H9 (cell line): ENCODE results near the gene P4HB. TPM values are rescaled to one million over a fixed set of nuclear protein-coding genes. Genes with fewer than 3 reads are reported as not detected.

Source experiments
- DNase-seq: peaks from one replicate; pipeline ENCODE4 v3.0.0-alpha.2; 2017
- H2AFZ ChIP-seq: one replicate; pipeline ENCODE4 v1.6.1; 2013; ENCODE audit warnings: mild to moderate bottlenecking, low read length, control low read depth, moderate library complexity
- H2AK5ac ChIP-seq: 2 replicates; pipeline ENCODE4 v1.6.1; 2013; ENCODE audit warnings: low read length, control low read depth, mixed read lengths; ENCODE audit not compliant: insufficient read length
- H2BK120ac ChIP-seq: one replicate; pipeline ENCODE4 v1.6.1; 2013; ENCODE audit warnings: low read depth, mild to moderate bottlenecking, low read length, control low read depth, inconsistent platforms; ENCODE audit not compliant: poor library complexity, severe bottlenecking
- H2BK12ac ChIP-seq: 2 replicates; pipeline ENCODE4 v1.6.1; 2013; ENCODE audit warnings: low read length, control low read depth, mixed read lengths, low read depth; ENCODE audit not compliant: insufficient read length
- H2BK15ac ChIP-seq: 2 replicates; pipeline ENCODE4 v1.6.1; 2013; ENCODE audit warnings: low read depth, low read length, control low read depth
- H2BK20ac ChIP-seq: one replicate; pipeline ENCODE4 v1.6.1; 2013; ENCODE audit warnings: low read depth, mild to moderate bottlenecking, low read length, control low read depth, inconsistent platforms; ENCODE audit not compliant: poor library complexity, severe bottlenecking
- H2BK5ac ChIP-seq: 2 replicates; pipeline ENCODE4 v1.6.1; 2013; ENCODE audit warnings: low read length, control low read depth, mixed read lengths; ENCODE audit not compliant: insufficient read length
- H3K14ac ChIP-seq: 2 replicates; pipeline ENCODE4 v1.6.1; 2013; ENCODE audit warnings: low read length, control low read depth; ENCODE audit not compliant: insufficient read depth
- H3K18ac ChIP-seq: 2 replicates; pipeline ENCODE4 v1.6.1; 2013; ENCODE audit warnings: low read depth, mild to moderate bottlenecking, mixed read lengths, low read length, control low read depth; ENCODE audit not compliant: insufficient read length
- H3K23ac ChIP-seq: 2 replicates; pipeline ENCODE4 v1.6.1; 2013; ENCODE audit warnings: low read length, control low read depth, mixed read lengths, low read depth; ENCODE audit not compliant: insufficient read length
- H3K23me2 ChIP-seq: 2 replicates; pipeline ENCODE4 v1.6.1; 2013; ENCODE audit warnings: low read depth, mild to moderate bottlenecking, mixed read lengths, low read length, control low read depth; ENCODE audit not compliant: insufficient read length, poor library complexity, severe bottlenecking
- H3K27ac ChIP-seq: 2 replicates; pipeline ENCODE4 v1.5.1; 2013; ENCODE audit warnings: low read length, control low read depth, mixed read lengths, low read depth; ENCODE audit not compliant: insufficient read length
- H3K27me3 ChIP-seq: 2 replicates; pipeline ENCODE4 v1.6.1; 2013; ENCODE audit warnings: low read length, control low read depth, inconsistent platforms; ENCODE audit not compliant: insufficient read depth
- H3K4ac ChIP-seq: 2 replicates; pipeline ENCODE4 v1.6.1; 2013; ENCODE audit warnings: low read depth, mild to moderate bottlenecking, control low read depth, inconsistent platforms, low read length, moderate library complexity
- H3K4me1 ChIP-seq: 2 replicates; pipeline ENCODE4 v1.6.1; 2013; ENCODE audit warnings: low read length, control low read depth, inconsistent platforms; ENCODE audit not compliant: insufficient read depth
- H3K4me2 ChIP-seq: 2 replicates; pipeline ENCODE4 v1.6.1; 2013; ENCODE audit warnings: low read length, control low read depth, mixed read lengths; ENCODE audit not compliant: insufficient read length, insufficient read depth
- H3K56ac ChIP-seq: 2 replicates; pipeline ENCODE4 v1.6.1; 2013; ENCODE audit warnings: low read depth, mild to moderate bottlenecking, mixed read lengths, low read length, control low read depth; ENCODE audit not compliant: insufficient read length
- H3K79me1 ChIP-seq: 2 replicates; pipeline ENCODE4 v1.6.1; 2013; ENCODE audit warnings: low read depth, mild to moderate bottlenecking, moderate library complexity, low read length, control low read depth, inconsistent platforms; ENCODE audit not compliant: insufficient read depth, poor library complexity, severe bottlenecking
- H3K79me2 ChIP-seq: 2 replicates; pipeline ENCODE4 v1.6.1; 2013; ENCODE audit warnings: low read length, control low read depth, inconsistent platforms; ENCODE audit not compliant: insufficient read depth
- H3K9ac ChIP-seq: 2 replicates; pipeline ENCODE4 v1.6.1; 2013; ENCODE audit warnings: low read length, control low read depth, mixed read lengths; ENCODE audit not compliant: insufficient read length; ENCODE audit errors: extremely low read depth
- H3K9me3 ChIP-seq: one replicate; pipeline ENCODE4 v1.6.1; 2013; ENCODE audit warnings: low read depth, low read length, inconsistent platforms; ENCODE audit not compliant: control insufficient read depth
- H3T11ph ChIP-seq: one replicate; pipeline ENCODE4 v1.6.1; 2013; ENCODE audit warnings: mild to moderate bottlenecking, low read length, control low read depth, inconsistent platforms
- H4K20me1 ChIP-seq: one replicate; pipeline ENCODE4 v1.6.1; 2013; ENCODE audit not compliant: control insufficient read depth, insufficient read length, insufficient read depth
- H4K5ac ChIP-seq: 2 replicates; pipeline ENCODE4 v1.6.1; 2013; ENCODE audit warnings: low read depth, mild to moderate bottlenecking, mixed read lengths, low read length, control low read depth; ENCODE audit not compliant: insufficient read length
- H4K8ac ChIP-seq: replicated peaks from 2 replicates; pipeline ENCODE4 v1.6.1; 2013; ENCODE audit warnings: low read length, control low read depth, mixed read lengths, low read depth; ENCODE audit not compliant: insufficient read length
- H4K91ac ChIP-seq: 2 replicates; pipeline ENCODE4 v1.6.1; 2013; ENCODE audit warnings: low read depth, mild to moderate bottlenecking, moderate library complexity, mixed read lengths, low read length, control low read depth; ENCODE audit not compliant: insufficient read length
- H3K27ac Mint-ChIP-seq, 3 experiments: 2 replicates in 2 of 3; 3 replicates in 1 of 3; pipeline ENCODE4 v1.8.0; 2020 to 2021; ENCODE audit warnings: mixed read lengths in 3 of 3, mild to moderate bottlenecking in 1 of 3, moderate library complexity in 1 of 3
- H3K27me3 Mint-ChIP-seq: 2 replicates; pipeline ENCODE4 v1.8.0; 2021; ENCODE audit warnings: low read depth, mild to moderate bottlenecking, moderate library complexity, mixed read lengths
- H3K36me3 Mint-ChIP-seq, 3 experiments: 2 replicates in 2 of 3; 3 replicates in 1 of 3; pipeline ENCODE4 v1.8.0; 2020 to 2021; ENCODE audit warnings: low read depth in 3 of 3, mixed read lengths in 3 of 3; ENCODE audit not compliant: insufficient read depth in 1 of 3
- H3K4me1 Mint-ChIP-seq, 2 experiments: 2 replicates each; pipeline ENCODE4 v1.8.0; 2020; ENCODE audit warnings: mixed read lengths in 2 of 2
- H3K4me3 Mint-ChIP-seq, 2 experiments: 2 replicates in 1 of 2; 3 replicates in 1 of 2; pipeline ENCODE4 v1.8.0; 2020 to 2021; ENCODE audit warnings: mild to moderate bottlenecking in 2 of 2, mixed read lengths in 2 of 2, moderate library complexity in 1 of 2
- H3K9me3 Mint-ChIP-seq, 2 experiments: 2 replicates in 1 of 2; 3 replicates in 1 of 2; pipeline ENCODE4 v1.8.0; 2020; ENCODE audit warnings: mild to moderate bottlenecking in 2 of 2, mixed read lengths in 2 of 2, moderate library complexity in 1 of 2
- WGBS: extraction: QIAGEN DNeasy Blood & Tissue Kit; methylation state at CpG from one replicate; pipeline ENCODE4 v1.1.7; 2013; ENCODE audit warnings: missing lambda C conversion rate, low lambda C conversion rate, mixed read lengths; ENCODE audit not compliant: insufficient read length; ENCODE audit errors: extremely low coverage; 5-methylcytosine and 5-hydroxymethylcytosine counted together
- total RNA-seq: library from RNA; stranded (reverse); gene quantifications from 2 replicates; pipeline ENCODE4 v1.2.1, GENCODE V29; 2021
- TF ChIP-seq, protein P1 (sequence below): fragments of 200-600 bp; sonication (generic); conservative IDR thresholded peaks from 3 replicates; pipeline ENCODE4 v1.8.0; 2021; ENCODE audit warnings: antibody characterized with exemption, mild to moderate bottlenecking

Gene P4HB
- total RNA-seq, 1 experiment from 2014 or later: 366 TPM

DNA sequence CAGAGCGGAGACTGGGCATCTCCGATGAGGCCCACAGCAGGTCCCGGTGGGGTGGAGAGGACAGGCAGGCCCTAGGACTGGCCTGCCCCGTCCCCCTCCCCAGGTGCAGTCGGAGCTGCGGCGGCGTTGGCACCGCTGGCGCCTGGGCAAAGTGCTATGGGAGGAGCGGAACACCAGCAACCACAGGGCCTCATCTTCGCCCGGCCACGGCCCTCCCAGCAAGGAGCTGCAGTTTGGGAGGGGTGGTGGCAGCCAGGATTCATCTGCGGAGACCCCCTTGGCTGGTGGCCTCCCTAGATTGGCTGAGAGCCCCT lies 47.0 kb downstream of the P4HB start:
- no peak for DNase-seq
- H4K5ac ChIP-seq: no peak overlapping the region
- no peak overlapping the region for H2AFZ ChIP-seq
- no peak overlapping the region for H2BK12ac ChIP-seq
- Mint-ChIP-seq H3K36me3 (no peaks in the 10 kb centered on the region), H3K4me1 (peaks cover 0 to 5% of the 10 kb centered on the region in 2 experiments; a peak in 1 of 4 replicates), H3K9me3 (no peaks in the 10 kb centered on the region; a peak in 2 of 5 replicates), H3K27ac (no peak overlapping the region), H3K27me3 (peaks cover 25% of the 10 kb centered on the region), H3K4me3 (no peak overlapping the region)
- H3K27ac ChIP-seq: no peak overlapping the region
- no peaks in the 10 kb centered on the region for H3K9me3 ChIP-seq
- H3K9ac ChIP-seq: no peak overlapping the region
- no peak overlapping the region; the same call in 1 of the 2 replicates for H3K14ac ChIP-seq
- H3K27me3 ChIP-seq: no peaks in the 10 kb centered on the region
- H2BK15ac ChIP-seq: no peak overlapping the region
- no peak overlapping the region for H3K56ac ChIP-seq
- TF ChIP-seq, protein P1, sequence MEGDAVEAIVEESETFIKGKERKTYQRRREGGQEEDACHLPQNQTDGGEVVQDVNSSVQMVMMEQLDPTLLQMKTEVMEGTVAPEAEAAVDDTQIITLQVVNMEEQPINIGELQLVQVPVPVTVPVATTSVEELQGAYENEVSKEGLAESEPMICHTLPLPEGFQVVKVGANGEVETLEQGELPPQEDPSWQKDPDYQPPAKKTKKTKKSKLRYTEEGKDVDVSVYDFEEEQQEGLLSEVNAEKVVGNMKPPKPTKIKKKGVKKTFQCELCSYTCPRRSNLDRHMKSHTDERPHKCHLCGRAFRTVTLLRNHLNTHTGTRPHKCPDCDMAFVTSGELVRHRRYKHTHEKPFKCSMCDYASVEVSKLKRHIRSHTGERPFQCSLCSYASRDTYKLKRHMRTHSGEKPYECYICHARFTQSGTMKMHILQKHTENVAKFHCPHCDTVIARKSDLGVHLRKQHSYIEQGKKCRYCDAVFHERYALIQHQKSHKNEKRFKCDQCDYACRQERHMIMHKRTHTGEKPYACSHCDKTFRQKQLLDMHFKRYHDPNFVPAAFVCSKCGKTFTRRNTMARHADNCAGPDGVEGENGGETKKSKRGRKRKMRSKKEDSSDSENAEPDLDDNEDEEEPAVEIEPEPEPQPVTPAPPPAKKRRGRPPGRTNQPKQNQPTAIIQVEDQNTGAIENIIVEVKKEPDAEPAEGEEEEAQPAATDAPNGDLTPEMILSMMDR: no peak
- H3K18ac ChIP-seq: no peak overlapping the region
- no peak overlapping the region for H2AK5ac ChIP-seq
- no peak overlapping the region for H3K4ac ChIP-seq
- no peak overlapping the region for H3K23ac ChIP-seq
- H4K20me1 ChIP-seq: no peaks in the 10 kb centered on the region
- no peak overlapping the region for H4K91ac ChIP-seq
- no peaks in the 10 kb centered on the region for H3K4me1 ChIP-seq
- H3K23me2 ChIP-seq: no peaks in the 10 kb centered on the region
- H4K8ac ChIP-seq: no peak overlapping the region
- no peak overlapping the region for H2BK20ac ChIP-seq
- no peak overlapping the region for H3T11ph ChIP-seq
- H2BK120ac ChIP-seq: no peak overlapping the region
- H2BK5ac ChIP-seq: no peak overlapping the region
- H3K4me2 ChIP-seq: no peak overlapping the region
- H3K79me1 ChIP-seq: no peaks in the 10 kb centered on the region
- no CpG with 5 or more reads among the region's 15 CpGs for WGBS
- H3K79me2 ChIP-seq: no peaks in the 10 kb centered on the region
